WTC11 (cell line): ENCODE results near the gene RAMAC. TPM values are rescaled to one million over a fixed set of nuclear protein-coding genes. Genes with fewer than 3 reads are reported as not detected.
"Not testable (repeated sequence)": the region's sequence is repeated elsewhere in the genome, so short reads cannot be mapped to it uniquely, and the experiment has no call there.

ENCODE experiments used
- ATAC-seq: fragments of 200-7000 bp; cut with Tn5 transposase; 2 replicates; pipeline ENCODE4 v1.10.0; 2021; ENCODE audit warnings: mild to moderate bottlenecking, moderate library complexity
- CTCF ChIA-PET: fragments of 300-600 bp; sonication (Branson Sonifier 250); formaldehyde crosslinking; loops from one replicate; lab custom pipeline; 2021; ENCODE audit warnings: antibody characterized with exemption; lab: Charles Lee
- POLR2A ChIA-PET: fragments of 350-600 bp; sonication (Branson Sonifier 250); formaldehyde crosslinking; loops from one replicate; lab custom pipeline; 2021; ENCODE audit warnings: antibody characterized with exemption; lab: Charles Lee
- DNase-seq: peaks from one replicate; pipeline ENCODE4 v3.0.0; 2021; ENCODE audit warnings: low spot score
- H3K27ac Mint-ChIP-seq: 2 replicates; pipeline ENCODE4 v1.8.0; 2021; ENCODE audit warnings: mixed read lengths
- H3K27me3 Mint-ChIP-seq: 2 replicates; pipeline ENCODE4 v1.8.0; 2021; ENCODE audit warnings: low read depth, mild to moderate bottlenecking, moderate library complexity, mixed read lengths
- H3K36me3 Mint-ChIP-seq: 2 replicates; pipeline ENCODE4 v1.8.0; 2021; ENCODE audit warnings: mixed read lengths
- H3K4me1 Mint-ChIP-seq: 2 replicates; pipeline ENCODE4 v1.8.0; 2022; ENCODE audit warnings: mixed read lengths
- H3K4me3 Mint-ChIP-seq: 2 replicates; pipeline ENCODE4 v1.8.0; 2021; ENCODE audit warnings: mild to moderate bottlenecking, moderate library complexity, mixed read lengths
- H3K9me3 Mint-ChIP-seq: 2 replicates; pipeline ENCODE4 v1.8.0; 2021; ENCODE audit warnings: mixed read lengths
- CREM ChIP-seq: sonication (generic); formaldehyde crosslinking; IDR thresholded peaks from 2 replicates; pipeline ENCODE4 v1.8.1; 2022; ENCODE audit warnings: mild to moderate bottlenecking, missing genetic modification reagents, moderate library complexity
- ELF4 ChIP-seq: sonication (generic); formaldehyde crosslinking; IDR thresholded peaks from 2 replicates; pipeline ENCODE4 v1.8.1; 2022; ENCODE audit warnings: low read depth, mild to moderate bottlenecking, moderate library complexity, missing genetic modification reagents
- ETV6 ChIP-seq: sonication (generic); formaldehyde crosslinking; IDR thresholded peaks from 2 replicates; pipeline ENCODE4 v1.8.1; 2022; ENCODE audit warnings: mild to moderate bottlenecking, missing genetic modification reagents
- FOXJ3 ChIP-seq: sonication (generic); formaldehyde crosslinking; IDR thresholded peaks from 2 replicates; pipeline ENCODE4 v1.9.0; 2021; ENCODE audit warnings: missing genetic modification reagents, mild to moderate bottlenecking, borderline replicate concordance
- FOXP1 ChIP-seq: sonication (generic); formaldehyde crosslinking; IDR thresholded peaks from 2 replicates; pipeline ENCODE4 v1.8.0; 2022; ENCODE audit warnings: missing genetic modification reagents, mild to moderate bottlenecking, moderate library complexity, borderline replicate concordance
- GABPB1 ChIP-seq: sonication (generic); formaldehyde crosslinking; IDR thresholded peaks from 2 replicates; pipeline ENCODE4 v1.8.1; 2023; ENCODE audit warnings: mild to moderate bottlenecking, missing genetic modification reagents
- JAZF1 ChIP-seq: fragments of 250-450 bp; sonication (Bioruptor Pico); IDR thresholded peaks from 2 replicates; pipeline ENCODE4 v1.9.0; 2021; ENCODE audit warnings: moderate library complexity, mild to moderate bottlenecking, inconsistent platforms
- JUN ChIP-seq: sonication (generic); formaldehyde crosslinking; IDR thresholded peaks from 2 replicates; pipeline ENCODE4 v1.8.0; 2023; ENCODE audit warnings: mild to moderate bottlenecking, missing genetic modification reagents
- KAT7 ChIP-seq: sonication (generic); formaldehyde crosslinking; IDR thresholded peaks from 2 replicates; pipeline ENCODE4 v1.8.1; 2023; ENCODE audit warnings: missing genetic modification reagents, mild to moderate bottlenecking, borderline replicate concordance
- NFE2L1 ChIP-seq: sonication (generic); formaldehyde crosslinking; IDR thresholded peaks from 2 replicates; pipeline ENCODE4 v1.8.1; 2023; ENCODE audit warnings: missing genetic modification reagents
- NR1H2 ChIP-seq: sonication (generic); formaldehyde crosslinking; IDR thresholded peaks from 2 replicates; pipeline ENCODE4 v1.9.0; 2021; ENCODE audit warnings: mild to moderate bottlenecking, moderate library complexity, missing genetic modification reagents
- SMAD3 ChIP-seq: sonication (generic); formaldehyde crosslinking; IDR thresholded peaks from 2 replicates; pipeline ENCODE4 v1.8.0; 2022; ENCODE audit warnings: missing genetic modification reagents, mild to moderate bottlenecking, borderline replicate concordance
- SOX15 ChIP-seq: fragments of 250-450 bp; sonication (Bioruptor Pico); IDR thresholded peaks from 2 replicates; pipeline ENCODE4 v1.9.0; 2021; ENCODE audit warnings: mild to moderate bottlenecking
- SP1 ChIP-seq: sonication (generic); formaldehyde crosslinking; conservative IDR thresholded peaks from 2 replicates; pipeline ENCODE4 v1.8.1; 2022; ENCODE audit warnings: missing genetic modification reagents
- TCF7 ChIP-seq: sonication (generic); formaldehyde crosslinking; IDR thresholded peaks from 2 replicates; pipeline ENCODE4 v1.8.0; 2022; ENCODE audit warnings: mild to moderate bottlenecking, low read depth, missing genetic modification reagents, moderate library complexity
- ZBTB21 ChIP-seq: sonication (generic); formaldehyde crosslinking; IDR thresholded peaks from 2 replicates; pipeline ENCODE4 v1.8.1; 2023; ENCODE audit warnings: mild to moderate bottlenecking, missing genetic modification reagents, borderline replicate concordance
- ZNF232 ChIP-seq: sonication (generic); formaldehyde crosslinking; IDR thresholded peaks from 2 replicates; pipeline ENCODE4 v1.8.0; 2022; ENCODE audit warnings: mild to moderate bottlenecking, missing genetic modification reagents
- ZNF317 ChIP-seq: sonication (generic); formaldehyde crosslinking; IDR thresholded peaks from 2 replicates; pipeline ENCODE4 v1.8.1; 2023; ENCODE audit warnings: low read depth, mild to moderate bottlenecking, moderate library complexity, missing genetic modification reagents, borderline replicate concordance
- ZNF671 ChIP-seq: fragments of 250-450 bp; sonication (Bioruptor Pico); IDR thresholded peaks from 2 replicates; pipeline ENCODE4 v1.8.0; 2021; ENCODE audit warnings: mild to moderate bottlenecking
- total RNA-seq: library from RNA; stranded (reverse); gene quantifications from 3 replicates; pipeline ENCODE4 v1.2.3, GENCODE V29; 2021
- TF ChIP-seq, protein P1 (sequence below): sonication (generic); formaldehyde crosslinking; IDR thresholded peaks from 2 replicates; pipeline ENCODE4 v1.8.0; 2022; ENCODE audit warnings: mild to moderate bottlenecking, missing genetic modification reagents
- TF ChIP-seq, protein P2 (sequence below): fragments of 250-450 bp; sonication (Bioruptor Pico); IDR thresholded peaks from 2 replicates; pipeline ENCODE4 v1.9.0; 2021; ENCODE audit warnings: mild to moderate bottlenecking
- TF ChIP-seq, protein P3 (sequence below): fragments of 250-450 bp; sonication (Bioruptor Pico); IDR thresholded peaks from 2 replicates; pipeline ENCODE4 v1.9.0; 2021; ENCODE audit warnings: mild to moderate bottlenecking, borderline replicate concordance

Gene RAMAC
- total RNA-seq, 1 experiment from 2014 or later: 26.6 TPM

DNA sequence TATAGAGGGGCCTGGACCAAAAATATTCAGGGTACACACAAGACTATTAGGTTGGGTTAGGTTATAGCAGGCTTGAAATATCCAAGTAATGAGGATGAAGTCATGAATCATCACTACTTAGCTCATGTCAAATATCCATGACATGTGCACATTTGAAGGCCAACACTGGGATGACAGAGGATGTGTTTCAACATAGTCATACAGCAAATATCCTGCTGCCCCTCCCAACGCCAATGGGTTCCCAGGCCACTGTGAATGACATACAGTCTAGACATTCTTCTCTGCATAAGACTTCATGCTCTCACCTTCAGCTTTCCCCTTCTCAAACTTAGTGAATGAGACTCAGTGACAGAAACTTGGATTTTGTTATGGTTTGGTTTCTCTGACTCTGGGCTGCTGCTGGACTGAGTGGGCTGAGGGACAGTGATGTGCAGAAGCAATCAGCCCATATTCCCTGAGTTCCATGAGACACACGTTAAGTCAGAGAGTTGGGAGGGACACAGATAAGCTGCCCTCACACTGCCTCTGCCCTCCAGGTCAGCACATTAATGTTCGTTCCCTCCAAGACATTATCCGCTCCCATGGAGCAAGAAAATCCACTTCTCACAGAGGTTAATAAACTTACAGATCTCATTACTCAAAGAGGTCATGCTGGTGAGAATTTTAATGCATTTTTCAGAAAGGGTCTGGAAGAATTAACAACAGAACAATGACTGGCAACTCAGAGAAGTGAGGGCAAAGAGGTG is 48.9 kb upstream of the RAMAC start:
- TF ChIP-seq, protein P1, sequence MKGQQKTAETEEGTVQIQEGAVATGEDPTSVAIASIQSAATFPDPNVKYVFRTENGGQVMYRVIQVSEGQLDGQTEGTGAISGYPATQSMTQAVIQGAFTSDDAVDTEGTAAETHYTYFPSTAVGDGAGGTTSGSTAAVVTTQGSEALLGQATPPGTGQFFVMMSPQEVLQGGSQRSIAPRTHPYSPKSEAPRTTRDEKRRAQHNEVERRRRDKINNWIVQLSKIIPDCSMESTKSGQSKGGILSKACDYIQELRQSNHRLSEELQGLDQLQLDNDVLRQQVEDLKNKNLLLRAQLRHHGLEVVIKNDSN: no peak
- TF ChIP-seq ZBTB21: no peak
- no peak for TF ChIP-seq SP1 (CRISPR knock-in tag)
- TF ChIP-seq SMAD3 (CRISPR knock-in tag): no peak
- TF ChIP-seq ZNF232: no peak
- Mint-ChIP-seq H3K4me1 (peaks cover 4% of the 10 kb centered on the region; the same call in 1 of the 2 replicates), H3K9me3 (no peaks in the 10 kb centered on the region), H3K4me3 (no peak overlapping the region), H3K36me3 (no peaks in the 10 kb centered on the region), H3K27ac (no peak overlapping the region), H3K27me3 (peaks cover 5% of the 10 kb centered on the region; the same call in 1 of the 2 replicates)
- POLR2A ChIA-PET: no interaction called here
- CTCF ChIA-PET: interaction anchor here (0.9 to 1.5 kb wide), 2 partner anchors 88 to 406 kb away, joined by 3 to 4 read pairs; no protein-coding TSS in a partner anchor
- DNase-seq: no peak
- no peak for ATAC-seq

DNA sequence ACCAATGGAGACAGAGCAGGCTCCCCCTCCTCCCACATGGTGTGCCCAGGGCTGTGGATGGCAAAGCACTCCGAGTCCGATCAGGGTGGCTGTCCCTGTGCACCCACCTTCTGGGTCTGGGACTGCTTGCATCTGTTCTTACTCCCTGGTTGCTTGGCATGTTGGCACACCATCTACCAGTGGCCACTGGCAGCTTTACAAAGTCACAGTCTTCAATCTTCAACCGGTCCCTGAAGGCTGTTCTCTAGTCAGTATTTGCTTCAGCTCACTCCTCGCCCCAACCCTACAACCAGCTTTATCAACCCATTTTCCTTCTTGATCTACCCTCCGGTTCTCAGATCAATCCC is 48.3 kb upstream of the RAMAC start:
- Mint-ChIP-seq H3K4me3 (no peak overlapping the region), H3K4me1 (peaks cover 4% of the 10 kb centered on the region; the same call in 1 of the 2 replicates)
- POLR2A ChIA-PET: no interaction called here

DNA sequence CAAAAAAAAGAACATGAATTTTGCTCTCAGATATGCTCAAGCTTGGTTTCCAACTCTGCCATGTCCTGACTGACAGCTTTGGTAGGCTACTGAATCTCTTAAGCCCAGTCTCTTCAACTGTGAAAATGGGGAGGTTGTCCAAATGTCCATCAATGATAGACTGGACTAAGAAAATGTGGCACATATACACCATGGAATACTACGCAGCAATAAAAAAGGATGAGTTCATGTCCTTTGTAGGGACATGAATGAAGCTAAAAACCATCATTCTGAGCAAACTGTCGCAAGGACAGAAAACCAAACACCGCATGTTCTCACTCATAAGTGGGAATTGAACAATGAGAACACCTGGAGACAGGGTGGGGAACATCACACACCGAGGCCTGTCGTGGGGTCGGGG is 46.3 kb upstream of the RAMAC start:
- CTCF ChIA-PET, H3K36me3 Mint-ChIP-seq, ATAC-seq, H3K27me3 Mint-ChIP-seq, POLR2A ChIA-PET, H3K4me3 Mint-ChIP-seq, DNase-seq, H3K27ac Mint-ChIP-seq, H3K9me3 Mint-ChIP-seq, H3K4me1 Mint-ChIP-seq: not testable (repeated sequence)

More for the DNA sequence above, 48.3 kb upstream of the RAMAC start:
- CTCF ChIA-PET: interaction anchor here (1.5 kb wide), 1 partner anchor 407 kb away, joined by 3 read pairs; no protein-coding TSS in a partner anchor
- DNase-seq (no peak), ATAC-seq (no peak)
- Mint-ChIP-seq H3K9me3 (no peaks in the 10 kb centered on the region), H3K27me3 (peaks cover 5% of the 10 kb centered on the region; the same call in 1 of the 2 replicates), H3K36me3 (no peaks in the 10 kb centered on the region), H3K27ac (no peak overlapping the region)
- TF ChIP-seq ZNF671 (CRISPR knock-in tag): no peak
- TF ChIP-seq ZNF317 (CRISPR knock-in tag): no peak
- no peak for TF ChIP-seq SOX15 (CRISPR knock-in tag)
- no peak for TF ChIP-seq CREM
- no peak for TF ChIP-seq FOXP1
- TF ChIP-seq JUN (CRISPR knock-in tag): no peak

DNA sequence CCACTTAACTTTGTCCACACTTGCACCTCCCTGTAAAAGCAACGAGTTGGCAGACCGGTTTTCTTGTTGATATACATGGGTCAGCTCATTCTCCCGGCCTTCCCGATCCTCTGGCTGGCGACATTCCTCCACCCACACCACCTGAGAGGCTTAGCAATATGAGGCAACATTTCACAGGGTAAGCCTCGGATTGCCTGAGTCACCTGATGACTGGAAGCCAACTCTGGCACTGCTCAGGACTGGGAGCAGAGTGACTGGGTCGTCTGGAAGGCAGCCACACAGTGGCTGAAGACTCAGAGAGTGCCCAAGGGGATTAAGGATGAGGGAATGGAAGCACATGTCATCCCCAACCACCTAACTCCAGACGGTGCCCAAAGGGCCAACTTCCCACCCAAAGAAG is 43.3 kb upstream of the RAMAC start:
- Mint-ChIP-seq H3K9me3 (no peaks in the 10 kb centered on the region), H3K36me3 (no peaks in the 10 kb centered on the region), H3K4me3 (no peak overlapping the region), H3K27ac (no peak overlapping the region), H3K4me1 (0 out of 2 replicates have a peak, but pooled peaks cover 3% of the 10 kb centered on the region), H3K27me3 (no peaks in the 10 kb centered on the region)
- no peak for DNase-seq
- CTCF ChIA-PET: interaction anchor here (0.8 to 1.6 kb wide), 8 partner anchors 18 to 94 kb away, joined by 3 to 11 read pairs (median 5); no protein-coding TSS in a partner anchor
- POLR2A ChIA-PET: no interaction called here
- ATAC-seq: no peak
- TF ChIP-seq FOXJ3 (CRISPR knock-in tag) (no peak), ZNF317 (CRISPR knock-in tag) (no peak), JAZF1 (CRISPR knock-in tag) (no peak), JUN (CRISPR knock-in tag) (no peak), ELF4 (CRISPR knock-in tag) (no peak), NFE2L1 (CRISPR knock-in tag) (no peak), NR1H2 (CRISPR knock-in tag) (no peak), GABPB1 (CRISPR knock-in tag) (no peak), KAT7 (CRISPR knock-in tag) (no peak), TCF7 (CRISPR knock-in tag) (no peak), ETV6 (CRISPR knock-in tag) (no peak)
- TF ChIP-seq, protein P2, sequence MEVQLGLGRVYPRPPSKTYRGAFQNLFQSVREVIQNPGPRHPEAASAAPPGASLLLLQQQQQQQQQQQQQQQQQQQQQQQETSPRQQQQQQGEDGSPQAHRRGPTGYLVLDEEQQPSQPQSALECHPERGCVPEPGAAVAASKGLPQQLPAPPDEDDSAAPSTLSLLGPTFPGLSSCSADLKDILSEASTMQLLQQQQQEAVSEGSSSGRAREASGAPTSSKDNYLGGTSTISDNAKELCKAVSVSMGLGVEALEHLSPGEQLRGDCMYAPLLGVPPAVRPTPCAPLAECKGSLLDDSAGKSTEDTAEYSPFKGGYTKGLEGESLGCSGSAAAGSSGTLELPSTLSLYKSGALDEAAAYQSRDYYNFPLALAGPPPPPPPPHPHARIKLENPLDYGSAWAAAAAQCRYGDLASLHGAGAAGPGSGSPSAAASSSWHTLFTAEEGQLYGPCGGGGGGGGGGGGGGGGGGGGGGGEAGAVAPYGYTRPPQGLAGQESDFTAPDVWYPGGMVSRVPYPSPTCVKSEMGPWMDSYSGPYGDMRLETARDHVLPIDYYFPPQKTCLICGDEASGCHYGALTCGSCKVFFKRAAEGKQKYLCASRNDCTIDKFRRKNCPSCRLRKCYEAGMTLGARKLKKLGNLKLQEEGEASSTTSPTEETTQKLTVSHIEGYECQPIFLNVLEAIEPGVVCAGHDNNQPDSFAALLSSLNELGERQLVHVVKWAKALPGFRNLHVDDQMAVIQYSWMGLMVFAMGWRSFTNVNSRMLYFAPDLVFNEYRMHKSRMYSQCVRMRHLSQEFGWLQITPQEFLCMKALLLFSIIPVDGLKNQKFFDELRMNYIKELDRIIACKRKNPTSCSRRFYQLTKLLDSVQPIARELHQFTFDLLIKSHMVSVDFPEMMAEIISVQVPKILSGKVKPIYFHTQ: no peak
- TF ChIP-seq, protein P3, sequence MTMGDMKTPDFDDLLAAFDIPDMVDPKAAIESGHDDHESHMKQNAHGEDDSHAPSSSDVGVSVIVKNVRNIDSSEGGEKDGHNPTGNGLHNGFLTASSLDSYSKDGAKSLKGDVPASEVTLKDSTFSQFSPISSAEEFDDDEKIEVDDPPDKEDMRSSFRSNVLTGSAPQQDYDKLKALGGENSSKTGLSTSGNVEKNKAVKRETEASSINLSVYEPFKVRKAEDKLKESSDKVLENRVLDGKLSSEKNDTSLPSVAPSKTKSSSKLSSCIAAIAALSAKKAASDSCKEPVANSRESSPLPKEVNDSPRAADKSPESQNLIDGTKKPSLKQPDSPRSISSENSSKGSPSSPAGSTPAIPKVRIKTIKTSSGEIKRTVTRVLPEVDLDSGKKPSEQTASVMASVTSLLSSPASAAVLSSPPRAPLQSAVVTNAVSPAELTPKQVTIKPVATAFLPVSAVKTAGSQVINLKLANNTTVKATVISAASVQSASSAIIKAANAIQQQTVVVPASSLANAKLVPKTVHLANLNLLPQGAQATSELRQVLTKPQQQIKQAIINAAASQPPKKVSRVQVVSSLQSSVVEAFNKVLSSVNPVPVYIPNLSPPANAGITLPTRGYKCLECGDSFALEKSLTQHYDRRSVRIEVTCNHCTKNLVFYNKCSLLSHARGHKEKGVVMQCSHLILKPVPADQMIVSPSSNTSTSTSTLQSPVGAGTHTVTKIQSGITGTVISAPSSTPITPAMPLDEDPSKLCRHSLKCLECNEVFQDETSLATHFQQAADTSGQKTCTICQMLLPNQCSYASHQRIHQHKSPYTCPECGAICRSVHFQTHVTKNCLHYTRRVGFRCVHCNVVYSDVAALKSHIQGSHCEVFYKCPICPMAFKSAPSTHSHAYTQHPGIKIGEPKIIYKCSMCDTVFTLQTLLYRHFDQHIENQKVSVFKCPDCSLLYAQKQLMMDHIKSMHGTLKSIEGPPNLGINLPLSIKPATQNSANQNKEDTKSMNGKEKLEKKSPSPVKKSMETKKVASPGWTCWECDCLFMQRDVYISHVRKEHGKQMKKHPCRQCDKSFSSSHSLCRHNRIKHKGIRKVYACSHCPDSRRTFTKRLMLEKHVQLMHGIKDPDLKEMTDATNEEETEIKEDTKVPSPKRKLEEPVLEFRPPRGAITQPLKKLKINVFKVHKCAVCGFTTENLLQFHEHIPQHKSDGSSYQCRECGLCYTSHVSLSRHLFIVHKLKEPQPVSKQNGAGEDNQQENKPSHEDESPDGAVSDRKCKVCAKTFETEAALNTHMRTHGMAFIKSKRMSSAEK (CRISPR knock-in tag): no peak
